ENCODE data around the gene KRTAP19-8. TPM values are rescaled to one million over a fixed set of nuclear protein-coding genes. Genes with fewer than 3 reads are reported as not detected.

Gene KRTAP19-8
- total RNA-seq, 6 experiments from 2014 or later = not detected

DNA sequence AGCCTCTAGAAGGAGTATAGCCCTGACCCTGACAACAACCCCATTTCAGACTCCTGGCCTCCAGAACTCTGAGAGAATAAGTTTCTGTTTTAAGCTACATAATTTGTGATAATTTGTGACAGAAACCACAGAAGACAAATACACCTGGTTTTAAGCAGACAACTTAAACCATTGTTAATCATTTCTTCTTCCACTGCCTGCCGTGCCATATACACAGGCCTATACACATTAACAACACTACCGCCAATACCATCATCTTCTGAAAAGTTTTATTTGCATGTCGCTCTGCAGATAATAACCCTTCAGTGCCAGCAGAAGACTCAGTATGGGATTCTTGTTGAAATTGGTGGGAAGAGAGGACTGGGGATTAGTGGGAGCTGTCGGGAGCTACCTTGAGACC is 39.9 kb upstream of the KRTAP19-8 start:
- Histone ChIP-seq H3K36me3 (no peaks in the 10 kb centered on the region), H3K4me1 (no peaks in the 10 kb centered on the region), H3K27ac (no peak overlapping the region), H3K27me3 (no peaks in the 10 kb centered on the region), H3K9me3 (no peaks in the 10 kb centered on the region), H3K4me3 (no peak overlapping the region)
- intact Hi-C loops (cut with DNase I) = no loop called here
- no peak for DNase-seq
- 74% methylated on average over 4 of the region's 4 CpGs for WGBS (ENCODE audit: insufficient coverage, low coverage, low lambda C conversion rate, missing lambda C conversion rate)
- TF ChIP-seq CTCF (IDR thresholded peaks at IDR 0.05) (no peak), POLR2A (IDR thresholded peaks at IDR 0.05) (no peak)
- no peak for ATAC-seq

DNA sequence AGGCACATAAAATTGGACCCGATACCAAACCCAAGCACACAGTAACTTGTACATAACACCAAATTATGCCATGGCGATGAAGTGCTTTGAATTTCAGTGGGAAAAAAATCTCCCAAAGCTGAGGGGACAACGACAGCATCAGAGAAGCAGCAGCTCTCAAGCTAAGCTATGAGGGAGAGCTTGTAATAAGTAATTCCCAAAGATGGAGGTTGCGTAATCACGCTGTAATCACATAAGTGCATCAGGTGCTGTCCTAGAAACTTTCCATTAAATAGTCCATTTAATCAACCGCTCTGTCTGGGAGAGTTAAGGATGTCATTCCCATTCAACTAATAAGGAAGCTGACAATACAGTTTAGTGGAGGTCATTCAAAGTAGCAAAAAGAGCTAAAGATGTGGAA is 37.6 kb upstream of the KRTAP19-8 start:
- Histone ChIP-seq H3K36me3 (no peaks in the 10 kb centered on the region), H3K9me3 (no peaks in the 10 kb centered on the region), H3K4me3 (no peak overlapping the region), H3K27ac (no peak overlapping the region), H3K27me3 (no peaks in the 10 kb centered on the region), H3K4me1 (no peaks in the 10 kb centered on the region)
- TF ChIP-seq POLR2A (IDR thresholded peaks at IDR 0.05) (no peak), CTCF (IDR thresholded peaks at IDR 0.05) (no peak)
- 69% methylated on average over 6 of the region's 6 CpGs for WGBS (ENCODE audit: insufficient coverage, low coverage, low lambda C conversion rate, missing lambda C conversion rate)
- DNase-seq (no peak), ATAC-seq (no peak)
- intact Hi-C loops (cut with DNase I) = no loop called here

GRCh38 chr21:31072533-31072932 is 34.3 kb upstream of the KRTAP19-8 start:
- Histone ChIP-seq H3K36me3 (no peaks in the 10 kb centered on the region), H3K4me1 (no peaks in the 10 kb centered on the region), H3K27ac (no peak overlapping the region), H3K27me3 (no peaks in the 10 kb centered on the region), H3K9me3 (no peaks in the 10 kb centered on the region), H3K4me3 (no peak overlapping the region)
- ATAC-seq (no peak), DNase-seq (no peak)
- 51% methylated on average over 4 of the region's 4 CpGs for WGBS (ENCODE audit: insufficient coverage, low coverage, low lambda C conversion rate, missing lambda C conversion rate)
- TF ChIP-seq CTCF (IDR thresholded peaks at IDR 0.05) (no peak), POLR2A (IDR thresholded peaks at IDR 0.05) (no peak)
- intact Hi-C loops (cut with DNase I) = no loop called here

- intact Hi-C loops (cut with DNase I) = no loop called here
- no peaks in the 10 kb centered on the region for H3K27me3 ChIP-seq
- H3K4me3 ChIP-seq = no peak overlapping the region
- WGBS (ENCODE audit: insufficient coverage, low coverage, low lambda C conversion rate, missing lambda C conversion rate) = 58% methylated on average over 3 of the region's 3 CpGs
- ATAC-seq (no peak), DNase-seq (no peak)
- no peaks in the 10 kb centered on the region for H3K9me3 ChIP-seq
- H3K4me1 ChIP-seq = no peaks in the 10 kb centered on the region
- no peak for TF ChIP-seq POLR2A (IDR thresholded peaks at IDR 0.05)
- no peak for TF ChIP-seq CTCF (IDR thresholded peaks at IDR 0.05)
- no peaks in the 10 kb centered on the region for H3K36me3 ChIP-seq
- H3K27ac ChIP-seq = no peak overlapping the region
Measured at GRCh38 chr21:31064803-31065202, 26.5 kb upstream of the KRTAP19-8 start.

- no peak for DNase-seq
Measured at GRCh38 chr21:31052489-31053142, 14.3 kb upstream of the KRTAP19-8 start.

More at GRCh38 chr21:31052489-31053142, 14.3 kb upstream of the KRTAP19-8 start:
- WGBS (ENCODE audit: insufficient coverage, low coverage, low lambda C conversion rate, missing lambda C conversion rate) = 54% methylated on average over 5 of the region's 5 CpGs
- ATAC-seq = no peak
- H3K36me3 ChIP-seq = no peaks in the 10 kb centered on the region
- no peak overlapping the region for H3K27ac ChIP-seq
- no peak overlapping the region for H3K4me3 ChIP-seq
- no peaks in the 10 kb centered on the region for H3K9me3 ChIP-seq
- H3K4me1 ChIP-seq = no peaks in the 10 kb centered on the region
- no peaks in the 10 kb centered on the region for H3K27me3 ChIP-seq
- intact Hi-C loops (cut with DNase I) = no loop called here
- TF ChIP-seq POLR2A (IDR thresholded peaks at IDR 0.05) (no peak), CTCF (IDR thresholded peaks at IDR 0.05) (no peak)
